ENCODE measurements around the gene PDIA5.

The PDIA5 gene

GRCh38 chr3:123085293-123085931, 18.6 kb downstream of the PDIA5 start:
- peaks cover 57% of the 10 kb centered on the region; the same call in 1 of the 2 replicates for H3K4me1 ChIP-seq (ENCODE audit: insufficient read depth, low read length)
- no peak overlapping the region for H3K27ac ChIP-seq (ENCODE audit: low read length)
- H3K9ac ChIP-seq (ENCODE audit: low read depth, low read length) = no peak overlapping the region
- no peak overlapping the region for H3K4me3 ChIP-seq (ENCODE audit: low read length)
- 0 out of 2 replicates have a peak, but pooled peaks cover 6% of the 10 kb centered on the region for H3K36me3 ChIP-seq (ENCODE audit: insufficient read depth, low read depth, low read length)
- no peaks in the 10 kb centered on the region for H3K9me3 ChIP-seq (ENCODE audit: insufficient read depth, low read depth, low read length)
- H3K27me3 ChIP-seq (ENCODE audit: insufficient read depth, low read length) = no peaks in the 10 kb centered on the region

DNA sequence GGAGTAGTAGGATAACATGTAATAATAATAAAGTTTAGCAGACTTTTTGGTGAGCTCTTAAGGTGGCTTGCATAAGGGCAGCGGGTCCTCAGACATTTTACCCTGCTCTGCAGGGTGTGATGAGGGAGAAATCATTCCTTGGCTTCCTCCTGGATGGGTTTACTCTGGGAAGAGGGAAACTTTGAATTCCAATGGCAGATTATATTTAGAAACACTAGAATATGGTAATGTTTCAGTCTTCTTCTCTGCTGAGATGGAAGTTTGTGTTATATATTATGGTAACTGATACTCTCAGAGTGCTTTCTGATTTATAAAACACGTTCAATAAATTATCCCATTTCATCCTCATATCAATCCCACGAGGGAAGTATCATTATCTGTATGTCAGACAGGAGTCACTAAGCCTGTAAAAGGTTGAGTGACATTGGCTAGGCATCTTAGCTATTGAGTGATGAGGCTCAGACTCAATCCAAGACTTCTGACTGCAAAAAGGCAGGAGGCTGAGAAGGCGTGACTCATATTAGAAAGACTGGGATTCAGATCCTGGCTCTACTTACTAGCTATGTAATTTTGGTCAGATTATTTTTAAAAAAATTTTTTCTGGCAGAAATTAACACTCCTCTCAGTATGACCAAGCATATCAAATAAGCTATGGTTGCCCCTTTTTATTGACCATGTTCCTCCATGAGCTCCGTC, 19.3 kb downstream of the PDIA5 start:
- 0 out of 2 replicates have a peak, but pooled peaks cover 6% of the 10 kb centered on the region for H3K36me3 ChIP-seq (ENCODE audit: insufficient read depth, low read depth, low read length)
- no peaks in the 10 kb centered on the region for H3K27me3 ChIP-seq (ENCODE audit: insufficient read depth, low read length)
- no peaks in the 10 kb centered on the region for H3K9me3 ChIP-seq (ENCODE audit: insufficient read depth, low read depth, low read length)
- H3K4me3 ChIP-seq (ENCODE audit: low read length) = no peak overlapping the region
- H3K9ac ChIP-seq (ENCODE audit: low read depth, low read length) = no peak overlapping the region
- no peak overlapping the region for H3K27ac ChIP-seq (ENCODE audit: low read length)
- H3K4me1 ChIP-seq (ENCODE audit: insufficient read depth, low read length) = peaks cover 63% of the 10 kb centered on the region; the same call in 1 of the 2 replicates

GRCh38 chr3:123088387-123088786, 21.6 kb downstream of the PDIA5 start:
- Histone ChIP-seq H3K36me3 (ENCODE audit: insufficient read depth, low read depth, low read length) (peaks cover 28% of the 10 kb centered on the region; the same call in 1 of the 2 replicates), H3K9me3 (ENCODE audit: insufficient read depth, low read depth, low read length) (no peaks in the 10 kb centered on the region), H3K9ac (ENCODE audit: low read depth, low read length) (no peak overlapping the region), H3K4me1 (ENCODE audit: insufficient read depth, low read length) (peaks cover 56% of the 10 kb centered on the region; the same call in 1 of the 2 replicates), H3K27me3 (ENCODE audit: insufficient read depth, low read length) (no peaks in the 10 kb centered on the region), H3K4me3 (ENCODE audit: low read length) (no peak overlapping the region), H3K27ac (ENCODE audit: low read length) (no peak overlapping the region)

DNA sequence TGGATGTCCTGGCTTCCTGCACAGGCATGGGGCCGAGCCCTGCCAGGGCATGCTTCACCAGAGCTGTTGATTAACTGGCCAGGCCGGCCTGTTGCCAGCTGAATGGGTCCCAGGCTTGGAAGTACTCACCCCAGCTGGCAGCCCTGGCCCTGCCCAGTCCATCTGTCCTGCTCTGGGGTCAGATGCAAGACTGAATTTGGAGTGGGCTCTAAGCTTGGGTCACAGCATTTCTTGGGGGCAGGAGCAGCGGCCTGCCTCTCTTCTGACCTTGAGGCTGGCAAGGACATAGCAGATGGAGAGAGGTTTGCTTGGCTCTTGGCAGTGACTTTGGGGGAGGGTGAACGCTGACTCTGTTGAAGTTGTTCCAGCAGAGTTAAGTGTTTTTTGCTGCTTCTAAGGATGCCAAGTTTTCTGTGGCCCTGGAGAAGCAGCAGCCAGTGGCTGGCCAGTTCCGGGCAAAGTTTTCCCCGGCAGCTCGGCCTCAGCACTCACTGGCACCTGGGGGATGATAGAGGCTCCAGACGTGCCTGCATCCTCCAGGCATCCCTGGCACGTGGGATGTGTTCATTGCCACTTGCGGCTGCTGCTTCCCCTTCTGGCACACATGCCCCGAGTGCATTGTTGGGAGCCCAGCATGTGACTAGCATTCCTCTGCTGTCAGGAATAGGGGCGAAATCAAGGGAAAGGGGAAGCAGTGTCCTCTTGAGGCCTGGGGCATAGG, 22.9 kb downstream of the PDIA5 start:
- Histone ChIP-seq H3K36me3 (ENCODE audit: insufficient read depth, low read depth, low read length) (peaks cover 37% of the 10 kb centered on the region; the same call in 1 of the 2 replicates), H3K9me3 (ENCODE audit: insufficient read depth, low read depth, low read length) (no peaks in the 10 kb centered on the region), H3K4me1 (ENCODE audit: insufficient read depth, low read length) (peaks cover 42% of the 10 kb centered on the region; the same call in 1 of the 2 replicates), H3K4me3 (ENCODE audit: low read length) (no peak overlapping the region), H3K27me3 (ENCODE audit: insufficient read depth, low read length) (no peaks in the 10 kb centered on the region), H3K27ac (ENCODE audit: low read length) (no peak overlapping the region), H3K9ac (ENCODE audit: low read depth, low read length) (no peak overlapping the region)

DNA sequence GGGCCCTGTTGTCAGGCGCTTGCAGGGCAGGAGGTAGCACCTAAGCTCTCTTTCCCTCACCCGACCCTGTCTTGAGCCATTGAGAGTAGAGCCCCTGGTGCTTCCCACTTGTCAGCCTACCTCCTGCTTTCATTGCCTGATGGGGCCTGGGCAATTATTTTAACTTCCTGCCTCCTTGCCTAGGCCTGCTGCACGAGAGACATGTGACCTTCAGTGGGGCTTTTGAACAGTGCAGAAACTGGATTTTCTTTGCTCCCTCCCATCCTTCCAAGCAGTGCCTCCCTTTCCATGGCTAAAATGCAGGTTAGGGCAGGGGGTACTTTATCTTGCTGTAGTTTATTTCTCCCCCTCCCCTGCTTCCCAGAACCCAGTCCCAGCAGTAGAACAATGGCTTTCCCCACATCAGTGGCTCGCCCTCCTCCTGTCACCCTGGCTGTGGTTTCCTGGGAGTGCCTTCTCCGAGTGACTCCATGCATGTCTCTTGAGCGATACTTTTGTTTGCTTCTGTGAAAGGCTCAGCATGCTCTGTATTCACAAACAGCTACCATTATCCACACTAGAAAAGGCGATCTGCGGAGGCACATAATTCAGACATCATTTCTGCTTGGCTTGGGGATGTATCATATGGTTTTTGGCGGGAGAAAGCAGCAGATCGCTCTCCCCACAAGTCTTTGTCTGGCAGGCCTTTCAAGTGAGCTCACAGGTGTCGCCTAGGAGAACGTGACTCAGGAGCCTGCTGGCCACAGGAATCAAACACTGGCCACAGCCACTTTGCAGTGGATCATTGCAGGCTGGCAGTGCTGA, 24.1 kb downstream of the PDIA5 start:
- Histone ChIP-seq H3K27me3 (ENCODE audit: insufficient read depth, low read length) (no peaks in the 10 kb centered on the region), H3K27ac (ENCODE audit: low read length) (no peak overlapping the region), H3K4me1 (ENCODE audit: insufficient read depth, low read length) (peaks cover 34% of the 10 kb centered on the region; the same call in 1 of the 2 replicates), H3K4me3 (ENCODE audit: low read length) (no peak overlapping the region), H3K9me3 (ENCODE audit: insufficient read depth, low read depth, low read length) (no peaks in the 10 kb centered on the region), H3K36me3 (ENCODE audit: insufficient read depth, low read depth, low read length) (peaks cover 37% of the 10 kb centered on the region; the same call in 1 of the 2 replicates), H3K9ac (ENCODE audit: low read depth, low read length) (no peak overlapping the region)

DNA sequence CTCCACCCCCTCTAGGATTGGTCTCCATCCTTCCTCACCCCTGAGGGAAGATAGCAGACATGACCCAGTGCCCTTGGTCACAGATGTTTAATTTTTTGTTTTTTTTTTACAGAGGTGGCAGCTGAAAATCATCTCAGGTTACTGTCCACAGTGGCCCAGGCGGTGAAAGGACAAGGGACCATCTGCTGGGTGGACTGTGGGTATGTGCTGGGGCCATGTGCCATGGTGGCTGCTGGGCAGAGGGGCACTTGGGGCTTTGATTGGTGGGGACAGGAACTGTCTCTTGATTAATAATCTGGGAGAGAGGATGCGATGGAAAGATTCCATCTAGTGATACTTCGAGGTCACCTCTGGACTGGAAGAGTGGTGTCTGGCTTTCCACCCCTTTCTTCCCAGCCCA, 25.4 kb downstream of the PDIA5 start:
- H3K4me1 ChIP-seq (ENCODE audit: insufficient read depth, low read length) = peaks cover 29% of the 10 kb centered on the region; the same call in 1 of the 2 replicates
- H3K9me3 ChIP-seq (ENCODE audit: insufficient read depth, low read depth, low read length) = no peaks in the 10 kb centered on the region
- no peak overlapping the region for H3K4me3 ChIP-seq (ENCODE audit: low read length)
- peaks cover 37% of the 10 kb centered on the region; the same call in 1 of the 2 replicates for H3K36me3 ChIP-seq (ENCODE audit: insufficient read depth, low read depth, low read length)
- no peaks in the 10 kb centered on the region for H3K27me3 ChIP-seq (ENCODE audit: insufficient read depth, low read length)
- no peak overlapping the region for H3K9ac ChIP-seq (ENCODE audit: low read depth, low read length)
- no peak overlapping the region for H3K27ac ChIP-seq (ENCODE audit: low read length)

DNA sequence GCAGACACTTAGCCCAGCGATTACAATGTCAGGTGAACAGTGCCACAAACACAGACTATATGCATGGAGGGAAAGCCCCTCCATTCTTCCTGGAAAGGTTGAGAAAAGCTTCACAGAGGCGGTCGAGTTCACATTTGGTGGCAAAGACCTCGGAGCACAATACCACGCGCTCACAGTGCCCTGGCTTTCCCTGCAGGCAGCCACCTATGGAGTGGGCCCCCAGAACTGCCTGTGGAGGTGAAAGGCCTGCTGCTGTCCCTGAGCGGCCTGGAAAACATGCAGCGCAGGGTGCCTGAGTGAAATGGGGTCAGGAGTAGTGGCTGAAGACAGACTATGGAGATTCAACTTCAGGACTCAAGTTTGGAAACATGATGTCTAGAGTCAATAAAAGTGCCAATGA, 26.9 kb downstream of the PDIA5 start:
- no peaks in the 10 kb centered on the region for H3K27me3 ChIP-seq (ENCODE audit: insufficient read depth, low read length)
- no peak overlapping the region for H3K9ac ChIP-seq (ENCODE audit: low read depth, low read length)
- H3K4me3 ChIP-seq (ENCODE audit: low read length) = no peak overlapping the region
- H3K4me1 ChIP-seq (ENCODE audit: insufficient read depth, low read length) = peaks cover 23% of the 10 kb centered on the region; the same call in 1 of the 2 replicates
- no peaks in the 10 kb centered on the region for H3K9me3 ChIP-seq (ENCODE audit: insufficient read depth, low read depth, low read length)
- no peak overlapping the region for H3K27ac ChIP-seq (ENCODE audit: low read length)
- H3K36me3 ChIP-seq (ENCODE audit: insufficient read depth, low read depth, low read length) = peaks cover 45% of the 10 kb centered on the region; the same call in 1 of the 2 replicates

DNA sequence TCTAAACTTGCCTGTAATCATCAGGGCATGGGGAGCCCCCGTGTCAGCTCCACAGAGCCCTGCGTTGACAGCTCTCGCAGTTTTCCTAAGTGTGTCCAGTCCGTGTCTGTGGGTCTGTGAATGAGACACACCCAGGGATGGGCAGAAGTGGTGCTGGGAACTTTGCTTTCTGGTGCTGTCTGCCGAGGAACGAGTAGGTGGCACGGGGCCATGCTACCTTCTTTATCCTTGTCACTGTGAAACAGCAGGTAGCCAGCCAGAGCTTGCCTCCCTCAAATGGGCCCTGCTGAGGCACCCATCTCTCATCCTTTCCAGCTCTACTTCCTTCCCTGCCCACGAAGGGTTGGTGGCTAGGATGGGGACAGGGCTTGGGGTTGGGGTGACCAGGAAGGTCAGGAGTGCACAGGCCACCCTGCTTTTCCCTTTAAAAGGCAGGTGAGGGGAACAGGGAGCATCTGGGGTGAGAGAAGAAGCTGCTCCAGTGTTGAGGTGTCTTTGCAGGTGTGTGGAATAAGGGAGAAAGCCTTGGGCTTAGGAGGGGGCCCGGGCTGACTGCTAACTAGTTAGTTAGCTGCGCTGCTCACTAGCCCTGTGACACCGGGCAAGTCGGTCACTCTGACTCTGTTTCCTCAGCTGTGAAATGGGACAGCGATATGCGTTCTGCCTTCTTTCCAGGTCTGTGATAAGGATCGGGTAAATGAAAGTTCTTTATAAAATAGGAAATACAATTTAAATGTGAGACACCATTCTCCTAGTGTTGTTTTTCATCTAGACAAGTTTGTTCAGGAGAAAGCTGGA, 27.9 kb downstream of the PDIA5 start:
- peaks cover 45% of the 10 kb centered on the region; the same call in 1 of the 2 replicates for H3K36me3 ChIP-seq (ENCODE audit: insufficient read depth, low read depth, low read length)

GRCh38 chr3:123096126-123096525, 29.3 kb downstream of the PDIA5 start:
- no peak overlapping the region for H3K4me3 ChIP-seq (ENCODE audit: low read length)
- H3K36me3 ChIP-seq (ENCODE audit: insufficient read depth, low read depth, low read length) = peaks cover 45% of the 10 kb centered on the region
- H3K27me3 ChIP-seq (ENCODE audit: insufficient read depth, low read length) = no peaks in the 10 kb centered on the region
- H3K9ac ChIP-seq (ENCODE audit: low read depth, low read length) = no peak overlapping the region
- H3K27ac ChIP-seq (ENCODE audit: low read length) = no peak overlapping the region
- H3K4me1 ChIP-seq (ENCODE audit: insufficient read depth, low read length) = peaks cover 18% of the 10 kb centered on the region
- H3K9me3 ChIP-seq (ENCODE audit: insufficient read depth, low read depth, low read length) = no peaks in the 10 kb centered on the region

More for the DNA sequence above, 27.9 kb downstream of the PDIA5 start:
- Histone ChIP-seq H3K27ac (ENCODE audit: low read length) (no peak overlapping the region), H3K4me1 (ENCODE audit: insufficient read depth, low read length) (peaks cover 32% of the 10 kb centered on the region), H3K27me3 (ENCODE audit: insufficient read depth, low read length) (no peaks in the 10 kb centered on the region), H3K4me3 (ENCODE audit: low read length) (no peak overlapping the region), H3K9me3 (ENCODE audit: insufficient read depth, low read depth, low read length) (no peaks in the 10 kb centered on the region), H3K9ac (ENCODE audit: low read depth, low read length) (no peak overlapping the region)

DNA sequence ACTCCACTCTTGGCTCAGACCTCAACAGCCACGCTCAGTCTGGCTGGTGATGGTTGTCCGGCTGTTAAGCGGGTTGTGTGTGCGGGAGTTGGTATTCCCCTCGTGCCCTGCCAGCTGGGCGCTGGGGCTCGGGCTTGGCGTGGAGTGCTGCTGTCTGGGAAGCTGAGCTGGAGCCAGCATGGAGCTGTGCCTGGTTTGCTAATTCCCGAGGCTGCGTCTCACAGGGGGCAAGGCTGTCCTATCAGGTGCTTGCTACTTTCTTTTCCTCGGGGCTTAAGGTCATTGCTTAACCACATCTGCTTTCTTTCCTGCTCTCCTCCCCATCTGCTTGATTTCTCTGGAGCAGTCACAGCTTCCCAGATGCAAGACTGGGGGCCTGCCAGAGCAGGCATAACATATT, 29.9 kb downstream of the PDIA5 start:
- H3K27ac ChIP-seq (ENCODE audit: low read length) = no peak overlapping the region
- H3K27me3 ChIP-seq (ENCODE audit: insufficient read depth, low read length) = no peaks in the 10 kb centered on the region
- H3K9ac ChIP-seq (ENCODE audit: low read depth, low read length) = no peak overlapping the region
- peaks cover 40% of the 10 kb centered on the region for H3K36me3 ChIP-seq (ENCODE audit: insufficient read depth, low read depth, low read length)
- peaks cover 16% of the 10 kb centered on the region for H3K4me1 ChIP-seq (ENCODE audit: insufficient read depth, low read length)
- H3K9me3 ChIP-seq (ENCODE audit: insufficient read depth, low read depth, low read length) = no peaks in the 10 kb centered on the region
- H3K4me3 ChIP-seq (ENCODE audit: low read length) = no peak overlapping the region

Measured in iPS-20b (cell line).